ENCODE data around the gene MPV17.
A peak's percentile ranks its signal among the peaks of the same experiment; 100 is the strongest.

The MPV17 gene, protein sequence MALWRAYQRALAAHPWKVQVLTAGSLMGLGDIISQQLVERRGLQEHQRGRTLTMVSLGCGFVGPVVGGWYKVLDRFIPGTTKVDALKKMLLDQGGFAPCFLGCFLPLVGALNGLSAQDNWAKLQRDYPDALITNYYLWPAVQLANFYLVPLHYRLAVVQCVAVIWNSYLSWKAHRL

DNA sequence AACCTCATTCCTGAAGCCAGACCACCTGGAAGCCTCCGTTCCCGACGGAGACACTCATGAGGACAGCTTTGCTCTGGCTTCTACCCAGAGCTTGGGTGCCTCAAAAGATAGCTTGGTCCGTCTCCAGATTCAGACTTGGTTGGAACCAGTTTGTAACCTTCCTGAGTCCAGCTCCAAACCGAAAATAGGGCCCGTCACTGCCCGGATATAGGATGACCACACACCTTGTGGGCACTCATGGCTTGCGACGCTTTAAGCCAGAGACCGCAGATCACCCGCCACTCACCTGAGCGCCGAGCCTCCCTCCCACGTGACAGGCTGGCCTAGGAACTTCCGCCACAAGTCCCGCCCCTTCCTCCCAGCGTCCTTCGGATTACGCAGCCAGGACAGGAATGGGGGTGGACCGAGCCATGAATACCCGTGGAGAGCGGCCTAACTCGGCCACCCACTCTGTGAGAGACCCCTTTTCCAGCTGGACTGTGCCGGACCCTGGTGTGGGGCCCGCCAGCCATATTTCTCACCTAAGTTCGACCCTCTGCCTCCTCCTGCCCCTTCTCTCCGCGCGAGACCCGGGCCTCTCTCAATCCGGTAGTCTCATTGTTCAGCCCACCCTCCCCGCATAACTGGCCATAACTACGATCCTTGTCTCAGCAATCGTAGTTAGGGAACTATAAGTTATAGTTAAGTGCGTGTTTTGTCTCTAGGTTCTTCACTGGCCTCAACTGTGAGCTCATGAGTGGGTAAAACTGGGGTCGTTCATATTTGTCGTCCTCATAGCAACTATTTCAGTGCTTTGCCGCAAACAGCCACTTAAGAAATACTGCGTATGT lies at the start of gene MPV17:
MPV17 (minus strand) TSS at position 332 of the 830 bp plus-strand sequence. CDS start 580 bp downstream, outside the sequence.
- Histone ChIP-seq H3K9me3 (ENCODE audit: control insufficient read depth in 2 of 2, low read length in 2 of 2) (no peaks in the 10 kb centered on the region), H3K4me3 (ENCODE audit: low read length in 2 of 2) (peak within 1 kb of the TSS; percentile 67 to 99), H3K4me1 (ENCODE audit: control insufficient read depth in 2 of 2, insufficient read depth in 2 of 2, low read length in 2 of 2) (peaks cover 15 to 23% of the 10 kb centered on the region in 2 donors), H3K27ac (ENCODE audit: low read depth in 2 of 2, low read length in 2 of 2) (peak within 1 kb of the TSS; percentile 84 to 89), H3K36me3 (ENCODE audit: control insufficient read depth in 2 of 2, insufficient read depth in 2 of 2, low read length in 2 of 2) (peaks cover 11 to 16% of the 10 kb centered on the region in 2 donors), H3K9ac (ENCODE audit: low read depth in 1 of 2, low read length in 2 of 2) (peak within 1 kb of the TSS; percentile 97), H3K27me3 (ENCODE audit: control insufficient read depth in 2 of 2, insufficient read depth in 2 of 2, low read length in 2 of 2) (no peaks in the 10 kb centered on the region)

DNA sequence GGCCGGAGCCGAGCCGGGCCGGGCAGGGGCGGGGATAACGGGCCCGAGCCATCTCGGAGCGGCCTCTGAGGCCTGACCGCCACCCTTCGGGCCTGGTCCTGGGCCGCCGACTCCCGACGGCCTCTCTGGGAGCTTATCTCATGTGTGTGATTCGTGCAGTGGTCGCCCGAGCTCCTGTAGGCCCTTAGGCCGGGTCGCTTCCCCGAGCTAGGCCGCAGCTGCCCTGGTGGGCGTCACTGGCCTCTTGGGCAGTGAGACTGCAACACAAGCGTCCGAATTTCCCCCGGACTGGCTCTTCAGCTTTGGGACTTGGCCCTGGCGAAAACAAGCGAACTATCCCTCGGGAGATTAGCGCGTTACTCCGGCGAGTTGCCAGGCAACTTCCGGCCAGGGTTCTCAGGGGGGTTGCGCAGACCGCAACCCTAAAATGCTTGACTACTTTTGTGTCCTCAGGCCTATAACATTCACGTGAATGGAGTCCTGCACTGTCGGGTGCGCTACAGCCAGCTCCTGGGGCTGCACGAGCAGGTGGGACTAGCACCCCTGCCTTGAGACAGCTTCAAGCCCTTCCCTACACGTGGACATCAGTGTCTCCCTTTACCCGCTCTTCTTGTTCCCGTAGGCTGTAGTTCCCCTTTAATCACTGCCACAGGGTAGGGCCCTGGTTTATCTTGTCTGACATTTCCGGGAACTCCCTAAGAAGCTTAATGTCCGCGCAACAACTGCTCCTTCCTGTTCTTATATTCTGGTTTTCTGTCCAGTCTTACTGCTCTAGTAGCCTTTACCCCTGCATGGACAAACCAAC lies 48.1 kb upstream of the MPV17 start:
- H3K9me3 ChIP-seq (ENCODE audit: control insufficient read depth in 2 of 2, low read length in 2 of 2) = no peaks in the 10 kb centered on the region
- H3K4me1 ChIP-seq (ENCODE audit: control insufficient read depth in 2 of 2, insufficient read depth in 2 of 2, low read length in 2 of 2) = peaks cover 29 to 31% of the 10 kb centered on the region in 2 donors
- H3K27me3 ChIP-seq (ENCODE audit: control insufficient read depth in 2 of 2, insufficient read depth in 2 of 2, low read length in 2 of 2) = no peaks in the 10 kb centered on the region
- H3K9ac ChIP-seq (ENCODE audit: low read depth in 1 of 2, low read length in 2 of 2) = peak overlapping the region; percentile 85 to 97
- H3K4me3 ChIP-seq (ENCODE audit: low read length in 2 of 2) = peak overlapping the region; percentile 94 to 96
- peak overlapping the region; percentile 81 to 90 for H3K27ac ChIP-seq (ENCODE audit: low read depth in 2 of 2, low read length in 2 of 2)
- H3K36me3 ChIP-seq (ENCODE audit: control insufficient read depth in 2 of 2, insufficient read depth in 2 of 2, low read length in 2 of 2) = peaks cover 55 to 56% of the 10 kb centered on the region in 2 donors

DNA sequence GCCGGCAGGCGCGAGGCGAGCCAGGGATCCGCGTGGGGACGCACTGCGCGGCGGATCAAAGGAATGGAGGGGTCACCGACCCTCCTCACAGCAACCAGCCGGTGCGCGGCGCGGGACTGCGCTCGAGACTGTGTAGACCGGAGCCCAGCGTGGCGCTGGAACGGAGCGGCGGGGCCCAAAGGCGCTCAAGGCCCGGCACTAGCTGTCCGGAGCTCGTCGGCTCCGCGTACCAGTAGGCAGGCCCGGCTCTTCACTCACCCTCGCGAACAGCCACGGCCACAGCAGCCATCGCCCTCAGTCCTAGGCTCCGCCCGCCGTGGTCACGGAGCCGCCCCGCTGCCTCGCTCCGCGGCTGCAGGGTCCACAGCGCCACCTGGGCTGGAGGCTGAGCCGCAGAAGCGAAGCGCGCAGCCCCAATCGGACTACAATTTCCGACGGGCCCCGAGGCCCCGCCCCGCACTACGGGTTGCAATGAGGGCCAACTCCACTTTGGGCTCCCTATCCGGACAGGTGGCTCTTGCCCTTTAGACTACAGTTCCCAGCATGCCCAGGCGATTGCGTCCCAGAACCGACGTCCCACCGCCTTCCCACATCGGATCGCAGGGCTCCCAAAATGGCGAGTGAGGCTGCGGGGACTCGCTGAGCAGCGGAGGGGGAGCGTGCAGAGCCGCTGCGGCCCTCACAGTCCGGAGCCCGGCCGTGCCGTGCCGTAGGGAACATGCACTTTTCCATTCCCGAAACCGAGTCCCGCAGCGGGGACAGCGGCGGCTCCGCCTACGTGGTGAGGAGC lies 47.3 kb upstream of the MPV17 start, which contains the start of the genes EIF2B4 and SNX17:
EIF2B4 (minus strand) TSS at position 313 of the 790 bp plus-strand sequence; CDS start at position 289, 24 bp downstream.
SNX17 (plus strand) TSS at position 591 of the 790 bp plus-strand sequence; CDS start at position 719, 128 bp downstream.
- Histone ChIP-seq H3K27me3 (ENCODE audit: control insufficient read depth in 2 of 2, insufficient read depth in 2 of 2, low read length in 2 of 2) (no peaks in the 10 kb centered on the region), H3K27ac (ENCODE audit: low read depth in 2 of 2, low read length in 2 of 2) (peak within 1 kb of the TSS; percentile 91 to 93), H3K36me3 (ENCODE audit: control insufficient read depth in 2 of 2, insufficient read depth in 2 of 2, low read length in 2 of 2) (peaks cover 53 to 54% of the 10 kb centered on the region in 2 donors), H3K4me3 (ENCODE audit: low read length in 2 of 2) (peak within 1 kb of the TSS; percentile 94 to 96), H3K9me3 (ENCODE audit: control insufficient read depth in 2 of 2, low read length in 2 of 2) (no peaks in the 10 kb centered on the region), H3K4me1 (ENCODE audit: control insufficient read depth in 2 of 2, insufficient read depth in 2 of 2, low read length in 2 of 2) (peaks cover 29 to 31% of the 10 kb centered on the region in 2 donors), H3K9ac (ENCODE audit: low read depth in 1 of 2, low read length in 2 of 2) (peak within 1 kb of the TSS; percentile 97)

DNA sequence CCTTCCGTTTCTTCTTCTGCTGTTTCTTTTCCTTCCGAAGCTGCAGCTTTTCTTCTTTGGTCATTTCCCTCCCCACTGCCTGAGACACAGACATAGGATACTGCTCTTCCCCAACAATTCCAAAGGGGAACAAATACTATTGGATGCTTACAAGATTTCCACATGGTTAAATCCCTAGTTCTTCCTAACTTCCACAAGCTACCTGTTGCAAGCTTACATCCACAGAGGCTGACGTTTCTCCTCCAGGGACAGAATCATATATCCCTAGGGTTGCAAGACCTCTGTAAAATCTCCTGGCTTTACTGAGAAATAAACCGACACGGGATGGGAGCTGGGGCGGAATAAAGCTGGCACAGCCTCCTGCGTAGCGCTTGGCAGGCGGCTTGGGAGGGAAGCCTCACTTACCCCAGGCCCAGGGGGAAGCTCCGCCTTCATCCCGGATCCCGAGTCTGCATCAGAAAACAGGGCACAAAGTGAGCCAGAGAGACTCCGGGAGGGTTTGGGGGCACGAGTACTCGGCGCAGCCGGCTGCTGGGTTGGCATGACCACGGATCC lies 46.7 kb upstream of the MPV17 start:
- H3K27me3 ChIP-seq (ENCODE audit: control insufficient read depth in 2 of 2, insufficient read depth in 2 of 2, low read length in 2 of 2) = no peaks in the 10 kb centered on the region
- peaks cover 50 to 51% of the 10 kb centered on the region in 2 donors for H3K36me3 ChIP-seq (ENCODE audit: control insufficient read depth in 2 of 2, insufficient read depth in 2 of 2, low read length in 2 of 2)
- H3K9me3 ChIP-seq (ENCODE audit: control insufficient read depth in 2 of 2, low read length in 2 of 2) = no peaks in the 10 kb centered on the region
- peak overlapping the region; percentile 97 for H3K9ac ChIP-seq (ENCODE audit: low read depth in 1 of 2, low read length in 2 of 2)
- peaks cover 29 to 31% of the 10 kb centered on the region in 2 donors for H3K4me1 ChIP-seq (ENCODE audit: control insufficient read depth in 2 of 2, insufficient read depth in 2 of 2, low read length in 2 of 2)
- H3K4me3 ChIP-seq (ENCODE audit: low read length in 2 of 2) = peak overlapping the region; percentile 94 to 96
- peak overlapping the region; percentile 91 to 93 for H3K27ac ChIP-seq (ENCODE audit: low read depth in 2 of 2, low read length in 2 of 2)

DNA sequence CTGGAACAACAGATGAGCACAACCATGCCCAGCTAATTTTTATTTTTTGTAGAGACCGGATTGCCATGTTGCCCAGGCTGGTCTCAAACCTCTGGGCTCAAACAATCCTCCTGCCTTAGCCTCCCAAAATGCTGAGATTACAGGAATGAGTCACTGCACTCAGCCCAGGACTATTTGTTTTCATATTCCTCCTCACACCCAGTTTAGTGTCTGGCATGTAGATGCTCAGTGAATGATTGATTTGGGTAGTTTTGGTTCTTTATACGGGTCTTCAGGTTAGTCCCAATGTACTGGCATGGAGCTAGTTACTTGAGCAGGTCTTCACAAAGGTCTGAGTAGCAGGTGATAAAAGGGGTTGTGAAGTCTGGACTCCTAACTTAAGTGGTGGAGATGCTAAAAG lies 41.0 kb upstream of the MPV17 start:
- H3K9ac ChIP-seq (ENCODE audit: low read depth in 1 of 2, low read length in 2 of 2) = no peak overlapping the region
- no peaks in the 10 kb centered on the region for H3K27me3 ChIP-seq (ENCODE audit: control insufficient read depth in 2 of 2, insufficient read depth in 2 of 2, low read length in 2 of 2)
- H3K4me3 ChIP-seq (ENCODE audit: low read length in 2 of 2) = no peak overlapping the region
- no peak overlapping the region for H3K27ac ChIP-seq (ENCODE audit: low read depth in 2 of 2, low read length in 2 of 2)
- peaks cover 42 to 45% of the 10 kb centered on the region in 2 donors for H3K36me3 ChIP-seq (ENCODE audit: control insufficient read depth in 2 of 2, insufficient read depth in 2 of 2, low read length in 2 of 2)
- no peaks in the 10 kb centered on the region for H3K9me3 ChIP-seq (ENCODE audit: control insufficient read depth in 2 of 2, low read length in 2 of 2)
- H3K4me1 ChIP-seq (ENCODE audit: control insufficient read depth in 2 of 2, insufficient read depth in 2 of 2, low read length in 2 of 2) = peaks cover 2 to 3% of the 10 kb centered on the region in 2 donors

DNA sequence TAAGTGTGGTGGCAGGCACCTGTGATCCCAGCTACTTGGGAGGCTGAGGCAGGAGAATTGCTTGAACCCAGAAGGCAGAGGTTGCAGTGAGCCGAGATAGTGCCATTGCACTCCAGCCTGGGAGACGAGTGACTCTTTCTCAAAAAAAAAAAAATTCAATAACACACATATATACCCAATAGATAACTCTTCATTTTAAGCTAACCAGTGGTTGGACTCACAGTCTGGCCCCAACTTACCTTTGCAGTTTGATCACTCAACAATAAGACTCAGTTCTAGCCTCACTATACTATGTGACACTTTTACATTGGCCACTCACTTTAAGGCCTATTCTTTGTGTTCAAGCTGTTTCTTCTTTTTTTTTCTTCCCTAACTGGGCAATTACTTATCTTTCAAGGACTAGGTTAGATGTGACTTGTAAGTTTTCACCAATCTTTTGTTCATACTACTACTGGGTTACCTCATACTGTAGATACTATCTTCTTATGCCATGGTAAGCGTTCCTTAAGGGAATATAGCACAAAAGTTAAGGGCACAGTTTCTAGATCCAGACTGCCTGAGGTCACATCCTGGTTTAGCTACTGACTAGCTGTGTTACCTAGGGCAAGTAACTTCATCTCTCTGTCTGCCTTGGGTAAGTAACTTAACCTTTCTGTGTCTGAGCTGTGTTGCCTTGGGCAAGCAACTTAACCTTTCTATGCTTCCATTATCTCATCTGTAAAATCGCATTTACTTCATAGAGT lies 40.0 kb upstream of the MPV17 start:
- H3K4me1 ChIP-seq (ENCODE audit: control insufficient read depth in 2 of 2, insufficient read depth in 2 of 2, low read length in 2 of 2) = no peaks in the 10 kb centered on the region
- no peak overlapping the region for H3K9ac ChIP-seq (ENCODE audit: low read depth in 1 of 2, low read length in 2 of 2)
- H3K36me3 ChIP-seq (ENCODE audit: control insufficient read depth in 2 of 2, insufficient read depth in 2 of 2, low read length in 2 of 2) = peaks cover 34 to 39% of the 10 kb centered on the region in 2 donors
- no peaks in the 10 kb centered on the region for H3K27me3 ChIP-seq (ENCODE audit: control insufficient read depth in 2 of 2, insufficient read depth in 2 of 2, low read length in 2 of 2)
- no peak overlapping the region for H3K27ac ChIP-seq (ENCODE audit: low read depth in 2 of 2, low read length in 2 of 2)
- H3K4me3 ChIP-seq (ENCODE audit: low read length in 2 of 2) = no peak overlapping the region
- H3K9me3 ChIP-seq (ENCODE audit: control insufficient read depth in 2 of 2, low read length in 2 of 2) = no peaks in the 10 kb centered on the region

DNA sequence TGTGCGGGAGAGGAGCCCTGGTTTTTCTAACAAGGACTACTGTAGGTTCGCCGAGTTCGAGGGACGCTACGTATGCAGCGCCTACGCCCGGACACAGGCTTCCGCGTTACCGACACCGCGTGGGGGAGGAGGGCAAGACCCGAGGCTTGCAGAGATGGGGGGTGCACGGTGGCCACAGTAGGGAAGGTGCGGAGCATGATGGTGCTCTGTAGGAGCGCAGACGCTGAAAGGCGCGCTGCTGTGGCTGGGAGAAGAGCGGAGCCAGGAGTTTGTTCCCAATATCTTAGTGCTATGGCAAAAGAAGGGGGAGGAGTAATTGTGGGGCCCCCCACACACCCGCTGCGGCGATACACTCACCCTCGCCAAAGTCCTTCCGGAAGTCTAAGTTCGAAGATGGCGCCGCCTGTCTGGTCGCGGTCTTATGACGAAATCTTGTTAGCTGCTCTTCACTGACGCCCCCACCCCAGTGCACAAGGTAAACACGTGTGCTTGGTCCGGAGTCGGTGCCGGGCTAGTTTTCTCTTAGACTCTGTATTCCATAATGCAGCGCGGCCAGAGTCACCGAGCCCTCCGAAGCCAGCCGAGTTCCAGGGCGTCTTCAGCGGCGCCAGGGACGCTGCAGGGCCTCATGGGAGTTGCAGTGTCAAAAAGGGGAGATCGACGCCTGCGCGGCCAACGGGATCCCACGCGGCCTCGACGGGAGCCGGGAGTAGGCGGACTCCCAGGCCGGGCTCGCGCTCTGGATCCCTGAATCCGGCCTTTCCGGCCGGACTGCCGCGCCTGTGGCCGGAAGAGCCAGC lies 33.7 kb upstream of the MPV17 start, which contains the start of gene GTF3C2:
GTF3C2 (minus strand) TSS at position 383 of the 800 bp plus-strand sequence. CDS start 13,210 bp downstream, outside the sequence.
- Histone ChIP-seq H3K4me1 (ENCODE audit: control insufficient read depth in 2 of 2, insufficient read depth in 2 of 2, low read length in 2 of 2) (peaks cover 13 to 17% of the 10 kb centered on the region in 2 donors), H3K4me3 (ENCODE audit: low read length in 2 of 2) (peak within 1 kb of the TSS; percentile 83 to 99)

DNA sequence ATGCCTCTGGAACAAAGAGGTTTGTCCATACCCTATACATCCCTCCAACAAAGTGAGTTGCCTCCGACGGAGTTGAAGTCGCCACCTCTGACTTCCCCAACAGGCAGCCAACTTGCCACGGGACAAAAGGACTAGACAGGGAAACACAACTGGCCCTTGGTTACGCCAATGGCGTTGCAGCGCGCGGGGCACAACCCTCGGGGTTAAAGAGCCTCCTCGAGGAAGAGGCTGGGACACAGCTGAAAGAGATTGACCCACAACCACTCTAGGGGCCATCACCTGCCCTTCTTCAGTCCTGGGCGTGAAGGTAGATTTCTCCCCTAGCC lies 33.1 kb upstream of the MPV17 start:
- Histone ChIP-seq H3K4me1 (ENCODE audit: control insufficient read depth in 2 of 2, insufficient read depth in 2 of 2, low read length in 2 of 2) (peaks cover 13 to 17% of the 10 kb centered on the region in 2 donors), H3K36me3 (ENCODE audit: control insufficient read depth in 2 of 2, insufficient read depth in 2 of 2, low read length in 2 of 2) (no peaks in the 10 kb centered on the region), H3K4me3 (ENCODE audit: low read length in 2 of 2) (peak overlapping the region; percentile 83 to 99), H3K27me3 (ENCODE audit: control insufficient read depth in 2 of 2, insufficient read depth in 2 of 2, low read length in 2 of 2) (no peaks in the 10 kb centered on the region), H3K9me3 (ENCODE audit: control insufficient read depth in 2 of 2, low read length in 2 of 2) (no peaks in the 10 kb centered on the region), H3K9ac (ENCODE audit: low read depth in 1 of 2, low read length in 2 of 2) (peak overlapping the region; percentile 84 to 95), H3K27ac (ENCODE audit: low read depth in 2 of 2, low read length in 2 of 2) (peak overlapping the region; percentile 91 to 97)

More for the DNA sequence above, 33.7 kb upstream of the MPV17 start, which contains the start of gene GTF3C2:
- H3K36me3 ChIP-seq (ENCODE audit: control insufficient read depth in 2 of 2, insufficient read depth in 2 of 2, low read length in 2 of 2) = no peaks in the 10 kb centered on the region
- no peaks in the 10 kb centered on the region for H3K9me3 ChIP-seq (ENCODE audit: control insufficient read depth in 2 of 2, low read length in 2 of 2)
- peak within 1 kb of the TSS; percentile 91 to 97 for H3K27ac ChIP-seq (ENCODE audit: low read depth in 2 of 2, low read length in 2 of 2)
- peak within 1 kb of the TSS; percentile 84 to 95 for H3K9ac ChIP-seq (ENCODE audit: low read depth in 1 of 2, low read length in 2 of 2)
- H3K27me3 ChIP-seq (ENCODE audit: control insufficient read depth in 2 of 2, insufficient read depth in 2 of 2, low read length in 2 of 2) = no peaks in the 10 kb centered on the region
